HG03520 (cell line): ENCODE measurements around the gene GALNT18.
"Not testable (repeated sequence)": the region's sequence is repeated elsewhere in the genome, so short reads cannot be mapped to it uniquely, and the experiment has no call there.

ENCODE experiments used
- ATAC-seq: cut with Tn5 transposase; IDR thresholded peaks from one replicate; pipeline ENCODE4 v1.9.1; 2021; ENCODE audit warnings: mild to moderate bottlenecking, moderate library complexity; ENCODE audit not compliant: unreplicated experiment

The GALNT18 gene

DNA sequence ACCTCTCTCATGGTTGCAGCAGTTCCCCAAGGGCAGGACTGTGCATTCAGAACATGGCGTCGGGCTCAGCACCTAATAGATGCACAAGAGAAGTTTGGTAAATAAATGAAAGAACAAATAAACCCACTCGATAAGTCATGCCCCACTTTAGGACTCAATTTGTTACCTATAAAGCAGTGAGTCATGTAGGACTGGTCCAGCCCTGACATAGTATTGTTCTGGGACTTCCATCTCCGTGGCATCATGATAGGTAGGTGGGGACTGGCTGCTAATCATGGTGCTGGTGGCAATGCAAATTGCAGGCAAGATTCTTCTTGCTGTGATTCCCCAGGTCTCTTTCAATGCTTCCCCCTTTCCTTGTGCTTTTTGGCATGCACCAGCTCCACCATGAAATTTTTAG, 150.6 kb downstream of the GALNT18 start:
- no peak for ATAC-seq

DNA sequence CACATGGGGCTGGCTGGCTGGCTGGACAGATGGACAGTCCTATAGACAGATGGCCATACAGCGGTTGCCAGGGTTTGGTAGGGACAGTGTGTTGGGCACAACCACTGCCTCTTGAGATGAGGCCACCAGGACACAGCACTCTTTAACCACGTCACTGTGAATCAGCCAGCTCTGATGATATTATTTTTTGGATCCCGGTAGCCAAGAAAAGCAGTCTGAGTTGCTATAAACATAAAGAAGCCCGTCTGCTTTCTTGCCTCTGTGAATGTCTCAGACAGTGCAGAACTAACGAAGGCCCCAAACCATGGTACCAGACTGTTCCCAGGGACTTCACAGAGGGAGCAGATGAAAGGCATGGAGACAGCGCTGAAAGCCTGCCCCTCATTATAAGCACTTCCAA, 152.9 kb downstream of the GALNT18 start:
- ATAC-seq = no peak

DNA sequence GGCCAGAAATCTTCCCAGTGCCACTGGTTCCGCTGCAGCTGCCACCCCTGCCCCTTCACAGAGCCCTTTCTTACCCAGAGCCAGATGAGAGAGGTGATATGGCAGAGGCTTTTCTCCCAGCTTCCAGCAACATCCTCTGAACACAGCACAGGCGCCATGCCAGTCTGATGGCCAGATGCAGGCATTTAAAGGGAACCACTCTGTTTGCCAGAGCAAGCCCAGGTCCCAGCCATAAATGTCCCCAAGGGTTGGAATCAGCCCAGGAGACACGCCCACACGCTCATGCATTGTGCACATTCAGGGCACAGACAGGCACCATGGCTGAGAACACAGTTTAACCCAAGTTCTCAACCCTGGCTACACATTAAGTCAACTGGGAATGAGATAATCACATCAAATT, 154.5 kb downstream of the GALNT18 start:
- ATAC-seq = no peak

DNA sequence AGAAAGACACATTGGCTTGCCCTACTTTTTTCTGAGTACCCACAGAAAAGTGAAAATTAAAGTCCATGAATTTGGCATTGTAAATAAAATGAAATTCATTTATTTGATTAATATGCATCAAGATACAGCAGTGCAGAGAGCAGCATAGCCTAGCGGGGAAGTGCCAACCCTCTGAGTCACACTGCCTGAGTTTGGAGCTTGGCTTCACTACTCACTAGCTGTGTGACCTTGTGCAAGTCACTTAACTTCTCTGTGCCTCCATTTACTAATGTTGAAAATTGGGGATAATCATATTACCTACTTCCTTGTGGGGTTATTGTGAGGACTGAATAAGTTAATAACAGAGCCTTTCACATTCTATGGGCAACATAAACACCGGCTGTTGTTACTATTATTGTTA, 157.2 kb downstream of the GALNT18 start:
- no peak for ATAC-seq

DNA sequence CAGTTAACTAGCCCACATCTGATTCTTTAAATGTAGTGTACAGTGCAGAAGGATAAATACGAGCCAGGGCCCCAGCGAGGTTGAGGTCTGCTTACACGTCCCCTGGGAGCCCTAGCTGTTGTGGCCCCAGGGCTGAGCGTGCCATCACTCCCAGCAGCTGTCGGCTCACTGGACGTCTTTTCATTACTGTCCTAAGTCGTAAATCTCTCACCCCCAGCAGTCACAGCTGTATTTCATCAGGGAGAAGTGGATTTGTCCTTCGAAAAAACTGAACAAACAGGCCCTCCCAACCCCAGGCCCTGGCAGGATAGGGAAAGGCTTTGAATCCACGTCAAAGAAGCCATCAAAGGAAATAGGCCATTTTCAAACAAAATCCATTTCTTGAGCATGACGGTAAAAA, 158.4 kb downstream of the GALNT18 start:
- no peak for ATAC-seq

DNA sequence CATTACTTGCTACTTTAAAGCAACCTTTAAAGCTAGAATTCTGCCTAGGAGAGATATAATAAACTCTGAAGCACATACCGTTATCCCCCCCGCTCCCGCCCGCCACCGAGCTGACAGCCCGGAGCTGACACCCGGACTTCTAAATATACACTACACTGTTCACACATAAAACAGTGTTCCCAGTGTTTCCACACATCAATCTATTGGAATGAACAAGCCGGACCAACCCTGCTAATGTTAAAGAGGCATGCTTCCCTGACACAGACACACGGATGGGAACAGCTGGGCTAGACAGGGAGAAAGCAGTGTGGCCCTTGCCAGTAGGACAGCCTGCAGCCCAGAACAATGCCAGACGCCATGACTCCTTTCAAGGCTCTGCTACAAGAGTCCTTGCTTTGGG, 160.3 kb downstream of the GALNT18 start:
- no peak for ATAC-seq

DNA sequence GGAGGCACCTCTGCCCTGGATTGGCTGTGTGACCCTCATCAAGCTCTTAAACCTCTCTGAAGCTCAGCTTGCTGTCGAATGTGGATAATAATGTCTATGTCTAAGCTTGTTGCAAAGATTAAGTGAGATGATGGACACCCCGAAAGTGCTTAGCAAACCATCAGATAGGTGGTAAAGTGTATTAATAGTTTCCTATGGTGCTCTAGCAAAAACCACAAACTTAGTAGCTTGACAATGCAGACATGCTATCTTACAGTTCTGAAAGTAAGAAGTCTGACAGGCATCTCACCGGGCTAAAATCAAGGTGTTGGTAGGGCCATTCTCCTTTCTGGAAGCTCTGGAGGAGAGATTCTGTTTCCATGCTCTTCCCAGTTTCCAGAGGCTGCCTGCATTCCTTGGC, 162.2 kb downstream of the GALNT18 start:
- no peak for ATAC-seq

DNA sequence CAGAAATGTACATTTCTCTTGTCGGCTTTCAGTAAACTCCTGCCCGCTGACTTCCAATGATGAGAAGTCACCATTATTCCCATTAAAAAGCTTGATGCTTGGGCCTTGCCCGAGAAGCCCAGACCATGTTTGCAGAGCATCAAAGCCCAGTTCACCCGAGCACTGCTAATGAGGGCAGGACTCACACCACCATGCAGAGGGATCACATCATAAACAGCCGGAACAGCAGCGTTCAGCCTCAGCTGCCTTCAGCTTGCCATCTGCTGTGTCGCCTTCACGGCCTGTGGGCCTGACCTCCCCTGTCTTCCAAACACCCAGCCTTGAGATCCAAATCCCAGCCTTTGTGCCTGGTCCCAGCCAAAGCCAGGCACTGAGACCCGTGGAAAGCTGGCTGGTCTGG, 163.3 kb downstream of the GALNT18 start:
- no peak for ATAC-seq

DNA sequence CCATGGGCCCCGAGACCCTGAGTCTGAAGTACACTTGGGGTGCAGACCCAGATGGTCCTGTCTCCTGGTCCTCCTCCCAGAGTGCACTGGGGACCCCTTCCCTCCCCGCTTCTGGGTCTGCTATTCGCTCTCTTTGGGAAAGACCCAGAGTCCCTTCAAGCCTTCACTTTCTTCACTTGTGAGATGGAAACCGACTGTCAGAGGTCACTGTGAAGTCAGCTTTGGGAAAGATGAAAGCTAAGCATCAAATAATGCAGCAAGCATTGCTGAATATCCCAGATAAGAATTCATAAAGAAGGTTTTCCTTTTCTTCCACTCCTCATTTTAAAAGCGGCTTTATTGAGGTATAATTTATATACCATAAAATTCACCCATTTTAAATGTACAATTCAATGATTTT, 163.8 kb downstream of the GALNT18 start:
- no peak for ATAC-seq

DNA sequence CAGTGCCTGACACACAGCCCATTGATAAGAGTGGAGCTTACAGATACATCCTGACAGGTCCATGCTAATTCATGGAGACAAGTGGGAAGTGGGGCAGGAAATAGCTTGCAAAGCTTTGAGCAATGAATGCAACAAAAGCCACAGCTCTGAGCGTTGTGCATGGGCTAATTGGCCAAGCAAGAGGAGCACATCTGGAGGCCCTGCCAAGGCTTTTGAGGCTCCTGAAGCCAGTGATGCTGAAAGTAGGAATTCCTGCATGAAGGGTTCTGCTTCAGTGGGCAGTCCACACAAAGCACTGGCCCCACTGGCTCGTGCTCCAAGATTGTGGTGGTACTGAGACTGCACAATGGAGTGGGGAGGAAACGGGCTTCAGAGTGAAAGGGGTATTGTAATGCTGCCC, 164.9 kb downstream of the GALNT18 start:
- ATAC-seq = no peak

DNA sequence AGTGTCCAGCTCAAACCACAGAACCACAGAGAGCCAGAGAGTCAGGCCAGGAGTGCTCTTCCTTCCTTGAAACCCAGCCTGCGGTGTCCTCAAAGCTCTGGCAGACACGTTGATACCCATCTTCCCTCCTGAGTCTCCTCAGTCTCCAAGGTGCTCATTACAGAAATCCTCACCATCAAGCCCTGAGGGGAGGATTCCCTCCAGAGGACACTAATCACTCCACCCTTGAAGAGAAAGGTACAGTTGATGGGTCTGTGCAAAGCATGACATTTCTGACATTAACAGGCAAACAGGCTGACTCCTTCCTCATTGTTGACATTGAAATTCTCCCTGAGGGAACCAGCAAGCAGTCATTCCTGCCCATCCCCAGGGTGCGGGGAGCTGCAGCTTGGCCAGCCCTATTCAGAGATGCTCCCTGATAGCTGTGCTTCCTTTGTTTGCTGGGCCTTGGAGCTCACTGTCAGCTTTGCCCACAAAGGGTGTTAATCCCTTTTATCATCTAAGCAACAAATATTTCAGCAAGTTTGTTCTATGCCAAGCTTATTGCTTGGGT, 167.1 kb downstream of the GALNT18 start:
- no peak for ATAC-seq

DNA sequence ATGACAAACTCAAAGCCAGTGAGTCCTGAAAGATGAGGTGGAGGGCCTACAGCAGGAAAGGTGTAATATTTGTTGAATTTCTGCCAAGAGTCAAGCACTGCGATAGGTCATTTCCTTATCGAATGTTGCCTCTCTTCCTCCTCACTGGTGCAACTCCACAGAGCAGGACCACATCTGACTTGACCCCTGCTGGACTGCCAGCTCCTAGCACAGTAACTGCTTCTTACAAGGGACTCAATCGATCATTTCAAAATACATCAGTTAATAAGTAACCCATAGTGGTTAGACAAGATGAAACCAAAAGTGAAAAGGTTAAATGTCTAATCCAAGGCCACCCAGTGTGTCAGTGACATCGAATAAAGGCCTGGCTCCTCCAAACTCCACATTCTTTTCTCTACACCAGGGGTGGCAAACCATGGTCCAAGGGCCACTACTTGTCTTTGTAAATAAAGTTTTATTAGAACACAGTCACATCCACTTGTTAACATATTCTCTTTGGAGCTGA, 170.3 kb downstream of the GALNT18 start:
- peak; percentile 87 for ATAC-seq

DNA sequence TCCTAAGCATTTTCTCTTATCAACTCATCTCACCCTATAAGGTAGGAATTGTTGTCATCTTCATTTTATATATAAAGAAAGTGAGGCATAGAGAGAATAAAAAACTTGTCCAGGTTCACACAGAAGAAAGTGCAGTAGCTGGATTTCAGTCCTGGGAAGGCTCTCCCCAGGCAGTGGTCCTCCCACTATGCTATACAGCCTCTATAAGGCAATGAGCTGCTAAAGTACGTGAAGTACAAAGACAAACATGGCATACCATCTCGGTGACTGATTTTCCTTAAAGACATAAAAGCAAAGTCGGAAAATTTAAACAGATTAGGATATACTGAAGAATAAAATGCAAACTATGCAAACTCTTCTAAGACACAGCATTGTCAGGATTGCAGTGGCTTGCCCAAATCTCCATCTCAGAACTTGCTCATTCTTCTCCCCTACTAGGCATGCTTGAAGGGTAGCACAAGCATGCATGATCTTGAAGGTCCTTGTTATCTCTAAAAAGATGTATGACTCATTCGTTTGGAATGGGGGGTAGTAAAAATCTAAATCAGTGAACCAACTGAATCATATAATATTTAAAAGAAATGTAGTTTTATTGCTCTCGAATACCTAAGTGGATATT, 171.0 kb downstream of the GALNT18 start:
- no peak for ATAC-seq

DNA sequence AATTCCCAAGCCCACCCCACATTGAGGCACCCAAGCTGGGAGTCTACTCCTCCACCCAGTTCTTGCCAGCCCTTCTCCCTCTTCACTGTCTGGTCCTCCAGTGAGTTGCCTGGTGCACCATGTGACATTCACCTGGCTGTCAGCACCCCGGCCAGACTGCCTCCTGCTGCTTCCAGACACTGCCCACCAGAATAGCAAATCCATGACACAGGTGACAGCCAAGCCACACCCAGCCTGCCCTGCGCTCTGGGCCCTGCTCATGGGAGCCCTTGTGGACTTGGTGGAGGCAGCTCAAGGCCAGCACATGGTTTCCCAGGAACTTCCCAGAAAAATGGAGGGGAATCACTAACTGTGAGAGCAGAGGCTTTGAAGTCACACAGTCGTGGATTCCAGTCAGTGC, 172.5 kb downstream of the GALNT18 start:
- ATAC-seq = no peak

DNA sequence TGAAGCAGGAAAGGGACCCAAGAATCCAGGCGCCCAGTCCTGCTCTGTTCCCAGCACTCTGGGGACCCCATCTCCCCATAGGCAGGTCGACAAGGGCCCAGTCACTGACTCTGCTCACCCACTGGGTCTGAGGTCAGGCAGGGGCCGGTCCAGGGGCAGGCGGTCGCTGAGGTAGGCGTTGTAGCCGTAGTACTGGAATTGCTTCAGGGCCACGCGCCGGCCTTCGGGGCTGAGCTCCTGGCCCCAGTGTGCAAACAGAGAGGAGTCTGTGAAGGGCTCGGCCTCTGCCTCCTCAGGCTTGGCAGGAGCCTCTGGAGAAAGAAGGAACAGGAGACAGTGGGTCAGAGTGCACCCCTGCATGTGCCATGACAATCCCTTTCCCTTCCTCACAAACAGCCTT, 173.2 kb downstream of the GALNT18 start:
- no peak for ATAC-seq

DNA sequence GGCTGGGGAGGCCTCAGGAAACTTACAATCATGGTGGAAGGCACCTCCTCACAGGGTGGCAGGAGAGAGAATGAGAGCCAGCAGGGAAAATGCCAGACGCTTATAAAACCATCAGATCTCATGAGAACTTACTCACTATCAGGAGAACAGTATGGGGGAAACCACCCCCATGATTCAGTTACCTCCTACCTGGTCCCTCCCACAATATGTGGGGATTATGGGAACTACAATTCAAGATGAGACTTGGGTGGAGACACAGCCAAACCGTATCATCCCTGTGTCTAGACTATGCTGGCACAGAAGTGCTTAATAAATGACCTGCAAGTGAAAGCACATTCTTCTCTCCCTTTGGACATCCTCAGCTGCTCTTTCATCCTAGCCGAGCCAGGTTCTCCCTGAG, 174.2 kb downstream of the GALNT18 start:
- not testable (repeated sequence) for ATAC-seq

DNA sequence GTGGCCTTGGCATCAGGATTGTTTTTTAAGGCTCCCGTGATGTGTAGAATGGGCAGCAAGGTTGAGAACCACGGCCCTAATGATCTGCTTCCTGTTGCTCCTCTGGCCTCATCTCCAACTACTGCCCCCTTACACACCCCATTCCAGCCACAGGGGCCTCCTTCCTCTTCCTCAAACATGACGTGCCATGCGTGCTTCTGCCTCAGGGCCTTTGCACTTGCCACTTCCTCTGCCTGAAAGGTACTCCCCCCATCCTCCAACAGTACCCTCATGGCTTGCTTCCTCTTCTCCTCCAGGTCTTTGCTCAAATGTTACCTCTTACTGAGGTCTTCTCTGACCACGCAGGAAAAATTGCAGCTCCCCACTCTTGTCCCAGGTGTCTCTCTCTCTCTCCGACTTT, 174.8 kb downstream of the GALNT18 start:
- no peak for ATAC-seq

DNA sequence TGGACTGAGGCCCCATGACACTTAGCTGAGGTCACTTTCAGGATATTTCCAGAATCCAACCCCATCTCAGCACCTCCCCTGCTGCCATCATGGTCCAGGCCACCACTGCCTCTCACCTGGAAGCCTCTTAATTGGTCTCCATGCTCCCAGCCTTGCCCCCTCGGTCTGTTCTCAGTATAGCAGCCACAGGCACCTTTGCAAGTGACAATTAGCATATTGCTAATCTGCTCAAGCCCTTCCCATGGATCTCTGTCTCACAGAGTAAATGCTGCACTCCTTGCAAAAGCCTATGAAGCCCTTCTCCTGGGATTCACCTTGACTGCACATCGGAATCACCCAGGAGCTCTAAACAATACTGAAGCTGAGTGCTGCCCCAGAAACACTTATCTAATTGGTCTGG, 175.2 kb downstream of the GALNT18 start:
- ATAC-seq = no peak

DNA sequence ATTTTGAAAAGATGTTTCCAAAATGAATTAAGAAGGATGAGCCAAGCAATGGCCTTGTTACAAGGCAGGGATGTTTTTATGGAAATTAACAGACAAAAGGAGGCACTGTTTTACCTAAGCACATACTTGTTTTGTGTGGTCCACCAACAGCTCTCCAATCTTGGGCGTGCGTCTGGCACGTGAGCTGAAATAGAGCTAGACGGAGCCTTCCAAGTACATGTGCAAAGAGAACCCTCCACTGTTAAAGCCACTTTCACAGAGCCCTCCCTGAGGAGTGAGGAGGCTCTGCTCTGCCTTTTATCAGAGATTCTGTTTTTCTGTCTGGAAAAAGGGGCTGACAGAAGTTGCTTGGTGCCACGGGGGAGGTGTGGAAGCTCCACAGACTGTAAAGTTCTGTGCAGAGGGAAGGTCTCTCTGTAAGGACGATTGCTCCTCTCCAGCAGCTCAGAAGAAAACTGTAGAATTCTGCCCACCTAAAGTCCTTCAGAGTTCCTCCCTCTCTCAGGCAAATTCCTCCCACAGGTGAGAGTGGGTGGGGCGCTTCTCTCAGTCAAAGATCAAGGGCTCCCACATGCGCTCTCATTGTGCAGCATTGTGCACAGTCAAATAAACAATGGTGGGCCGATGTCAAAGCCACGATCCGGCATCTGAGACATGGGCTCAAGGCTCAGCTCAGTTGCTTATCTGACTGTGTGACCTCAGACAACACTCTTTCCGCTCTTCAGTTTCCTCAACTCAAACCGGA, 176.2 kb downstream of the GALNT18 start:
- no peak for ATAC-seq

DNA sequence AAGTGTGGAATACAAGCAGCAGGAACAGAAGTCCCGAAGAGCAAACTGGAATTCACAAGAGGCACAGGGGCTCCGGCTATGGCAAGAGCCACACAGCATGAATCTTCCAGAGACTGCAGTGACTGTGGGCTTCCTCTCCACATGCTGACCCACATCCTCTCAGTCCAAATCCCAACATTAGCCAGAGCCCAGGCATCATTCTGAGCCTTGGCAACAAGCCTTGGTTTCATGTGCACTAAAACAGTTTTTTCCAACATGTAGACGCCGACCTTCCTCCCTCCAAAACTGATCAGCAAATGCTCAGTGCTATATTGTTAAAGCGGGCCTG, 177.0 kb downstream of the GALNT18 start:
- no peak for ATAC-seq

DNA sequence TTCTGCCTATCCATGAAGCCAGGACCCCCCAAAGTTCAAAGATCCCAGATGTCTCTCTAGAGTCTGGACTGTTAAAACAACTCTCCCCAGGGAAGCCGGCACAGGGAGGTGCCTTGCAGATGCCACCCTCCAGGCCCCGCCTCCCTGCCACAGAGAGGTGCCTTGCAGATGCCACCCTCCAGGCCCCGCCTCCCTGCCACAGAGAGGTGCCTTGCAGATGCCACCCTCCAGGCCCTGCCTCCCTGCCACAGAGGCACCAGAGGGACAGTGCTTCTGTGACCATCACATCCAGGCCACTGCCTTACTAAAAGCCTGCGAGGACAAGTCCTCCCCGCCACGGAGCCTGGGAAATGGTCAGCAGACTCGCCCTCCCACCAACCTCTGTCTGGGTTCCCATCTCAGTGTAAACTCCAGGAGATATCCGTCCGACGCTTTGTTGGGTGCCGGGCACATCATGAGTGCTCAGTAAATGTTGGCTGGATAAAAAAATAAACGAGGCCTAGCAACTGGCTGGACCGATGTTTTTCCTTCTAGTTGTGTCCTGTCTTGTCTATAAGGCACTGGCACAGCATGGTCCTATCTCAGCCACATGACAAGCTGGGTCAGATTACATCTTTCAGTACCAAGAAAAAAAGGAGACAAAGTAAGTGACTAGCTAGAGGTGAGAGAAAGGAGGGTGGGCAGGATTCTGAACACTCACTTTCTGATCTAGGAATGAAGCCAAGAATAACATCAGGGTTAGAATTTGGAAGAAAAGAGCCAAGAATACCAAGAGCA, 177.6 kb downstream of the GALNT18 start:
- ATAC-seq = no peak

DNA sequence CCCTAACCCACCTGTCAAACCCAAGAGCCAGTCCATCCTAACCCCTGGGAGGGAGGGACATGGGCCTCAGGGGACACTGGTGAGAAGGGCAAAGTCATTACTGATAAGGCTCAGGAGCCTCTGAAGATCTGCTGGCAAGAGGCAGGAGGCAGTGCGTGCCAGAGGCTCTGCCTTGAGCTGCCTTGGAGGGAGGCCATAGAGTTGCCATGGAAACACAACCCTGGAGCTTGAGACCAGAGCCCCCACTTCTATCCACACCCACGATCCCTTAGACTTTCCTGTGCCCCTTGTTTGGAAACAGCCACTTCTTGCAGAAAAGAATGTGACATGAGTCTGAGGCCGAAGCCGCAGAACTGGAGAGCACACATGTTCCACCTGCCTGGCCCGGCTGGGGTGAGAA, 179.0 kb downstream of the GALNT18 start:
- ATAC-seq = no peak
